DOHH2 (cell line): Measurements from ENCODE around the gene PKHD1.

Source experiments
- CTCF ChIP-seq: fragments of 200-600 bp; sonication (generic); IDR thresholded peaks from one replicate; pipeline ENCODE4 v1.5.1; 2014; ENCODE audit warnings: antibody characterized with exemption, mild to moderate bottlenecking, low read depth, low read length; ENCODE audit not compliant: poor library complexity, severe bottlenecking
- EZH2phosphoT487 ChIP-seq: fragments of 200-600 bp; sonication (generic); IDR thresholded peaks from 2 replicates; pipeline ENCODE4 v1.6.1; 2017; ENCODE audit warnings: borderline replicate concordance, mild to moderate bottlenecking, antibody characterized with exemption, low read length, moderate library complexity, mixed read lengths

- TF ChIP-seq CTCF (no peak), EZH2phosphoT487 (no peak)
Observed at GRCh38 chr6:52081237-52081636, 6.2 kb downstream of the PKHD1 start.
